Stimulated activated naive CD8-positive, alpha-beta T cell treated with anti-CD3 and anti-CD28 coated beads, Interleukin-15, Interleukin-2, amounts not matched to agents 100 ng/mL and 50 ng/mL, for 24 hours (primary cell): ENCODE measurements around the gene CACNA2D3.
"Not testable (repeated sequence)": the region's sequence is repeated elsewhere in the genome, so short reads cannot be mapped to it uniquely, and the experiment has no call there.

Experiments
- H3K27ac Mint-ChIP-seq: one replicate; pipeline ENCODE4 v1.8.0; 2021; ENCODE audit warnings: mild to moderate bottlenecking, mixed read lengths
- H3K27me3 Mint-ChIP-seq: one replicate; pipeline ENCODE4 v1.8.0; 2021; ENCODE audit warnings: mixed read lengths
- H3K36me3 Mint-ChIP-seq: one replicate; pipeline ENCODE4 v1.8.0; 2021; ENCODE audit warnings: low read depth, mixed read lengths
- H3K4me1 Mint-ChIP-seq: one replicate; pipeline ENCODE4 v1.8.0; 2021; ENCODE audit warnings: low read depth, mixed read lengths
- H3K4me3 Mint-ChIP-seq: one replicate; pipeline ENCODE4 v1.8.0; 2021; ENCODE audit warnings: mild to moderate bottlenecking, mixed read lengths
- H3K9me3 Mint-ChIP-seq: one replicate; pipeline ENCODE4 v1.8.0; 2021; ENCODE audit warnings: mixed read lengths

The CACNA2D3 gene

DNA sequence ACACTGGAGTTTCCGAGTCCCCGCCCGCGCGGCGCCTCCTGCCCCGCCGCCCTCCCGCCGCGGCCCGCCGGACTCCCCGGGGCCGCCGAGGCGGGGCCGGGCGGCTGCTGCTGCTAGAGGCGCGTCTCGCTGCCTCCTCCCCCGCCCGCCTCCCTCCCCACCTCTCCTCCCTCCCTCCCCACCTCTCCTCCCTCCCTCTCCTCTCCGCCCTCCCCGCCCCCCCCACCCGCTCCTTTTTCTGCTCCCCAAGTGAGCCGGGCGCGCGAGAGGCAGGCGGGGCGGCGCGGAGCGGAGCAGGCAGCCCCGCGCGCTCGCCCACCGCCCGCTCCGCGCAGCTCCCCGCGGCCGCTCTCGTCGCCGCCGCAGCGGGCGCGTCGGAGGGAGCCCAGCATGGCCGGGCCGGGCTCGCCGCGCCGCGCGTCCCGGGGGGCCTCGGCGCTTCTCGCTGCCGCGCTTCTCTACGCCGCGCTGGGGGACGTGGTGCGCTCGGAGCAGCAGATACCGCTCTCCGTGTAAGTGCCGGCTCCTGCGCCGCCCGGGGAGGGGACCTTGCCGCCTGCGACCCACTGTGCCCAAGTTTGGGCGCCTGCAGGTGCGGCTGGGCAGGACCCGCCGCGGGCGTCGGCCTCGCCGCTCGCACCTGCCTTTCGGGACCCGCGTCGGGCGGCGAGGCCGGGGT lies at the start of gene CACNA2D3:
Gene CACNA2D3 (plus strand): TSS at position 229 of the 679 bp plus-strand sequence.
- H3K36me3 Mint-ChIP-seq: no peaks in the 10 kb centered on the region
- no peak within 1 kb of the TSS for H3K4me3 Mint-ChIP-seq
- H3K9me3 Mint-ChIP-seq: no peaks in the 10 kb centered on the region
- peaks cover 4% of the 10 kb centered on the region for H3K4me1 Mint-ChIP-seq
- H3K27me3 Mint-ChIP-seq: peaks cover 50% of the 10 kb centered on the region
- H3K27ac Mint-ChIP-seq: no peak within 1 kb of the TSS

DNA sequence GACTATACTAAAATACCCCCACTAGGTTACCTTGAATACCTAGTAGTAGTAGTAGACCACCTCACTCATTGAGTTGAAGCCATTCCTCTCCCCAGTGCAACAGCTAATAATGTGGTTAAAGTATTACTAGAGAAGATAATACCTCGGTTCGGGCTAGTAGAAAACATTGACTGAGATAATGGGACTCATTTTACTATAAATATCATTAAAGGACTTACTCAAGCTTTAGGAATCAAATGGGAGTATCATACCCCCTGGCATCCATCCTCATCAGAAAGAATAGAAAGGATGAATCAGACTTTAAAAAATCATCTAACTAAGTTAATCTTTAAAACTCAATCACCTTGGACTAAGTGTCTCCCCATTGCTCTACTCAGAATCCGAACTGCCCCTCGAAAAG lies 49.0 kb upstream of the CACNA2D3 start:
- no peaks in the 10 kb centered on the region for H3K4me1 Mint-ChIP-seq
- H3K4me3 Mint-ChIP-seq: no peak overlapping the region
- no peak overlapping the region for H3K27ac Mint-ChIP-seq
- peaks cover 8% of the 10 kb centered on the region for H3K9me3 Mint-ChIP-seq
- H3K36me3 Mint-ChIP-seq: no peaks in the 10 kb centered on the region
- H3K27me3 Mint-ChIP-seq: peaks cover 6% of the 10 kb centered on the region

DNA sequence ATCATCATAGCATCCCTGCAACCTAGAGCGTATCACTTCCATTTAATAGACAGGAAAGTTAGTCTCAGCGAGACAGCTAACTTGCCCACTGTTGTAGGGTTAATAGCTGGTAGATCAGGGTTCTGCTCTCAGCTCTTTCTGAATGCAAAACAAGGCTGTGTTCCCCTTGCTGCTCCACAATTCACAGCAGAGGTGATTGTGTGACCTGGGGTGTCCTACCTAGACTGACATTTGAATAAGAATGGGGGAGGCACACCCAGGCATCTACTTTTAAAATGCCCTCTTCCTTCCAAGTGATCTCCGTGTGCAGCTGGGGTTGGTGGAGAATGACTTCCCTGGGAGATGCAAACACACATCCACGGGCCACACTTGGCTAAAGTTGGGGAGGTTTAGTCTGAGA lies 43.0 kb upstream of the CACNA2D3 start:
- Mint-ChIP-seq H3K9me3 (peaks cover 3% of the 10 kb centered on the region), H3K27ac (no peak overlapping the region)

DNA sequence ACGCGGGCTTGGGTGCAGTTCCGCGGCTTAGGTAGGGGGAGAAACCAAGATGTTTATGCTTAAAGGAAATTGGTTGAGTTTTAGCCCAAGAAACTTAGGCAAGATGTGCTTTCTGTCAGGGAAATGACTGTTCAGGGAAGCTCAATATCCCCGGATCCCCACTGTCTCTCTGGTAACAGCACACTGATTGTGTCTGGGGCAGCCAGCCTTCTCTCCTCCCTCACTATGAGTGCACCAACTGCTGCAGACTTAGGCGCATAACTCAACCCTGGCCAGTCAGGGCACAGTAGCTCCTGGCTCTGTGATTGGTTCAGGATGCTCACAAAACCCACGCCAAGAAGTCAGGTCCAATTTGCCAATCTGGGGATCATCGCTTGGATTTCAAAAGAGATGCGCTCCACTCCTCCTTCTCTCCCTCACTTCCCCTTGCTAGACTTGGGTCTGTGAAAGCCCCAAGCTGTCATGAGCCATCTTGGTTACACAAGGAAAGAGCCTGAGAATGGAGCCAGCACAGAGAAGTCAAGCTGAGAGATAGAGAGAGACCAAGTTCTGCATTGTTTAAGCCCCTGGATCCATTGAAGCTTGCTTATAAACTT lies 42.5 kb upstream of the CACNA2D3 start:
- Mint-ChIP-seq H3K4me1 (no peaks in the 10 kb centered on the region), H3K36me3 (no peaks in the 10 kb centered on the region), H3K27me3 (peaks cover 9% of the 10 kb centered on the region), H3K4me3 (no peak overlapping the region), H3K27ac (no peak overlapping the region), H3K9me3 (peaks cover 3% of the 10 kb centered on the region)

More for the DNA sequence above, 43.0 kb upstream of the CACNA2D3 start:
- peaks cover 6% of the 10 kb centered on the region for H3K27me3 Mint-ChIP-seq
- H3K4me1 Mint-ChIP-seq: no peaks in the 10 kb centered on the region
- no peak overlapping the region for H3K4me3 Mint-ChIP-seq
- no peaks in the 10 kb centered on the region for H3K36me3 Mint-ChIP-seq

DNA sequence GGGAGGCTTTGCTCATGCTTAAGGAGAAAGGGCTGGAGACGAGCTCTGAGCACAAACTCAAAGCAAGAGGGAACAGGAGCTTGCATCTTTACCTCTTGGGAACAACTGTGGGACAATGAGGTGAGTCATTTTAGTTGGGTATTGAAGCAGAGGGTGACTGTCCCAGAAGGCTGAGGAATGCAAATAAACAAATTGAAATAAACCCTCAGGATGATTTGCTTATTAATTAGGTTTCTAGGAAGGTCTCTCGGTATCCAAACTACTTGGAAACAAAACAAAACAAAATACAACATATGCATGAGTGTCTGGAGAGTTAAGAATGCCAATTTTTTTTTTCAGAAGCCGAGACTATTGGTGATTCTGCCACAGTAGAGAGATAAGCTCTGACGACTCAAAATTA lies 38.4 kb upstream of the CACNA2D3 start:
- H3K4me1 Mint-ChIP-seq: no peaks in the 10 kb centered on the region
- H3K36me3 Mint-ChIP-seq: no peaks in the 10 kb centered on the region
- H3K27ac Mint-ChIP-seq: no peak overlapping the region
- no peak overlapping the region for H3K4me3 Mint-ChIP-seq
- no peaks in the 10 kb centered on the region for H3K9me3 Mint-ChIP-seq
- peaks cover 28% of the 10 kb centered on the region for H3K27me3 Mint-ChIP-seq

DNA sequence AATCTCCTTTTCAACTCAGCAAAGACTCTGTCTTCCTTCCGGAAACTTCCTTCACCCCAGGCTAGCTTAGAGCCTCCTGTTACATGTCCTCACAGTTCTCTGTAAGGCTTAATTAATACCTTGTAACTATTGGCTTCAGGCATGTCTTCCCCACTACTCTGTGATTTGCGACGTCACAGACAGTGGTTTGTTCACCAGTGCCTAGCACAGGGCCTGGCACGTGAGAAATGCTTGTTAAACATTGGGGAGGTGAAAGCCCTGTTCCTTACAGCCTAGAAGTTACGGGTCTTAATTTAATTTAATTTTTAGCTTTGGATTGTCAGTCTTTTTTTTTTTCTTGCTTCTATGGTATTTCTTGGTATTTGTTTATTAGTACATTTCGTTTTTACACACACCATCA lies 36.4 kb upstream of the CACNA2D3 start:
- Mint-ChIP-seq H3K27me3 (peaks cover 41% of the 10 kb centered on the region), H3K4me1 (no peaks in the 10 kb centered on the region), H3K9me3 (no peaks in the 10 kb centered on the region), H3K4me3 (no peak overlapping the region), H3K36me3 (no peaks in the 10 kb centered on the region), H3K27ac (no peak overlapping the region)

DNA sequence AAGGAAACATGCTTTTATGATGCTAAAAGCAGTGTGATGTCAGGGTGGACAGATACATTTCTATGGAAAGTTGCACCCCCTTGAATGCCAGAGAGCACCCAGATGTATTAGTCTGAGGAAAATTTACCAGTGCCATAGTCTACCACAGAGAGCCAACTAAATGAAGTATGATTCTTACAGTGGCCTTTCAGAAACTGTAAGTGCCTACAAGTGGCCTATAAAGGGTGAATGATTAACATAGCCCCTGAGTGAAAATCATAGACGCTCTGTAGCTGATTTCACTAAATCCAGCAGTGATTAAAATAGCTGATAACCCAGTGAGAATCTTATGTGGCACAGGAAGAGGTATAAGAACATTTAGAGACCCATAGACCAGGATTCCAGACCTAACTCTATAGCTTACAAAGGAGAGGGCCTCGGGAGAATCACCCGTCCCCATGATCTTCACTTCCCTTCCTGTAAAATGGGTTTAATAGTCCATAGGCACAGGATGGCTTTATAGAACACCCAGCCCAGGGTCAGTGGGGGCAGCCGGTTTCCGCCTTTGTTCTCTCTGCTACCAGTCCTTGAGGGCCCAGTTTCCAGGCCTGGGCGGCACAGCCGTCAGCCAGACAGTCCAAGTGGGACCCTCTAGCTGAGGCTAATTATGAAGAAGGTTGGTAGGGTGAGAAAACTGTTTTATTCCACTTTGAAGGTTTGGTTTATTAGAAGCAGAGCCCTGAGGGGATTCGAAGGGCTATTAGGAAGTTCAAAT lies 35.5 kb upstream of the CACNA2D3 start:
- no peak overlapping the region for H3K27ac Mint-ChIP-seq

DNA sequence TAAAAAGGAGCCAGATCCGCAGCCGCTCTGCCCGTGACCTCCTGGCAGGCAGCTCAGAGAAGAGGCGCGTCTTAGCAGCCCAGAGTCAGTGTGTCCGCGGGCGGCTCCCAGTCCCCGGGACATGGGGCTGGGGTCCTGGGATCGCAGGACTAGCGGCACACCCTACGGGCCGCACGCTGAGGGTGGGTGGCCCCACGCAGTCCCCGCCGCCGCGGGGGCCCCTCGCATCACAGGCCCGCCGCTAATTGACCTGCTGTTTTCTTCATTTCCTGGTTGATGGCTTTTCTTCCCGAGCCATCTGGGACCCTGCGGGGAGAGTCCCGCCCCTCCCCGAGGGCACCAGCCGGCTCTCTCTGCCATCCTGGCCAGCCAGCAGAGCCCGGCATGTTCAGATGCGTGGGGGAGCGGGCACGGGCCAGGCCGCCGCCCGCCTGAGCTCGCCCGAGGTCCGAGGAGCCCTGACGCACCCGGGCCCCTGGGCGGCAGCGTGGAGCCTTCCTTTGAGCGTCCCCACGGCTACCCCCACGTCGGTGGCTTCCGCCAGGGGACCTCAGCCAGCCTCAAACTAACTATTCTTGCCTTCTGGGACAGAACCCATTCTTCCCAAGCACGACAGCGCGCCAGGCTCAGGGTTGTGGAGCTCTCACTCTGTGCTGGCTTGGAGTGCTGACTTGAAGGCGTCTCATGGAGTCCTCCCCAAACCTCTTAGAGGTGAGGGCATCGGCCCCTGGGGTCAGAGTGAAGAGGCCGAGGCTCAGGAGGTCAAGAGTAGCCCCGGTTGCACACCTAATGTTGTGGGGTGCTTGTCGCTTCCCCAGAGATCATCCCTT lies 34.6 kb upstream of the CACNA2D3 start:
- Mint-ChIP-seq H3K9me3 (no peaks in the 10 kb centered on the region), H3K4me1 (no peaks in the 10 kb centered on the region), H3K27ac (no peak overlapping the region), H3K27me3 (peaks cover 45% of the 10 kb centered on the region), H3K4me3 (no peak overlapping the region), H3K36me3 (no peaks in the 10 kb centered on the region)

More for the DNA sequence above, 35.5 kb upstream of the CACNA2D3 start:
- H3K4me3 Mint-ChIP-seq: no peak overlapping the region
- no peaks in the 10 kb centered on the region for H3K9me3 Mint-ChIP-seq
- H3K4me1 Mint-ChIP-seq: no peaks in the 10 kb centered on the region
- peaks cover 41% of the 10 kb centered on the region for H3K27me3 Mint-ChIP-seq
- no peaks in the 10 kb centered on the region for H3K36me3 Mint-ChIP-seq

DNA sequence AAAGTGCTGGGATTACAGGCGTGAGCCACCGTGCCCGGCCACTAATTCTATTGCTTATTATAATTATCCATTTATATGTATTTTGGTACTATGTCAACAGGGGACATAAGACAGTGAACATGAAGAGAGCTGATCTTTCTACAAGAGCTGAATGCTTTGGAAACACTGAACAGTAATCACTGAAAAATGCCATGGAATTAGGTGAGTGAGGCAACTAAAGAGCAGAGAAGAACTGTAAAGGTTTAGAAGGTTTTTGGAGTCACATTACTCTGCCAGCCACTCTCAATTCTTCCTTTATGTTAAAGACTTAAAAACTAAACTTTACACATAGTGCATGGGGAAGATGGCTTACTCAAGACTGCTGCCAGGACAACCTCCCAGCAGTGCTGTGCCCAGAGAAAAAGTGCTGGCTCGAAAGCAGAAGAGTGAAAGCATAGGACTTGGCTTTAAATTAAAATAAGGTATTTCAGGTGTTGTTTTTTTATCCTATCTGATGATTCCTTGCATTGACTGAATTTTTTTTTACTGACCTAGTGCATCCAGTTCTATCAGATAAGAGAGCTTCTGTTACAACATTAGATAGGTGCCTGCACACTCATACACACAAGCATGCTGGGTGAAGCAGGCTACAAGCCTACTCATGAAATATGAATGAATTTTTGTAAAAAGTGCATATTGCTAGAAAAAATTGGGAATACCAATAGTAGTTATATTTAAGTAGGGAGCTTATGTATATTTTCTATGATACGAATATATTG lies 28.7 kb upstream of the CACNA2D3 start:
- Mint-ChIP-seq H3K4me3 (no peak overlapping the region), H3K27ac (no peak overlapping the region), H3K9me3 (no peaks in the 10 kb centered on the region), H3K27me3 (peaks cover 19% of the 10 kb centered on the region), H3K36me3 (no peaks in the 10 kb centered on the region), H3K4me1 (no peaks in the 10 kb centered on the region)

DNA sequence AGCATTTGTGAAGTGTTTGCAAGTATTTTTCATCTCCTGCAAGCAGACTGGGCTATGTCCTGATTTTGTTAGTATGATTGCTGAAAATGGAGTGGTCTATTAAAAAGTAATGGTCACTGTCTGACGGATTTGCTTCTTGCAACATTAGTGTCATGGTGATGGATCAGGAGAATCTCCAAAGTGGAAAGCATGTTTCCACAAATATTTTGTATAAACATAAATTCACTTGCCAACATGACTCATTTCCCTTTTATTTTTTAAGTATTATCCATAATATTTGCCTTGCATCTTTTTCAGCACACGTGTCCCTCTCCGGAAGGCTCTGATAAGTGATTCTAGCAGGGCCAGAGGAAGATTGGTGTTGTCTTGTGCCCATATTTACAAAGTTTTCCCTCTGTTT lies 27.4 kb upstream of the CACNA2D3 start:
- no peak overlapping the region for H3K27ac Mint-ChIP-seq
- no peaks in the 10 kb centered on the region for H3K9me3 Mint-ChIP-seq
- no peaks in the 10 kb centered on the region for H3K4me1 Mint-ChIP-seq
- no peak overlapping the region for H3K4me3 Mint-ChIP-seq
- no peaks in the 10 kb centered on the region for H3K36me3 Mint-ChIP-seq
- H3K27me3 Mint-ChIP-seq: peaks cover 10% of the 10 kb centered on the region

DNA sequence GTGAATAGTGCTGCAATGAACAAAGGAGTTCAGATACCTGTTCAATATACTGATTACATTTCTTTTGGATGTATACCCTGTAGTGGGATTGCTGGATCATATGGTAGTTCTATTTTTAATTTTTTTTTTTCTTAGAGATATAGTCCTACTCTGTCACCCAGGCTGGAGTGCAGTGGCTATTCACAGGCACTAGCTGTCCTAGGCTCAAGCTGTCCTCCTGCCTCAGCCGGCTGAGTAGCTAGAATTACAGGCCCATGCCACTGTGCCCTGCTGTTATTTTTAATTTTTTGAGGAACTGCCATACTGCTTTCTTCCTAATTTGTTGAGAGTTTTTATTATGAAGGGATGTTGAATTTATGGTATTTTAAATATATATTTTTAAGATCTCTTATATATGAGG lies 23.0 kb upstream of the CACNA2D3 start:
- H3K4me1 Mint-ChIP-seq: no peaks in the 10 kb centered on the region
- no peak overlapping the region for H3K4me3 Mint-ChIP-seq
- H3K36me3 Mint-ChIP-seq: no peaks in the 10 kb centered on the region
- no peak overlapping the region for H3K27ac Mint-ChIP-seq
- H3K9me3 Mint-ChIP-seq: no peaks in the 10 kb centered on the region
- no peaks in the 10 kb centered on the region for H3K27me3 Mint-ChIP-seq

DNA sequence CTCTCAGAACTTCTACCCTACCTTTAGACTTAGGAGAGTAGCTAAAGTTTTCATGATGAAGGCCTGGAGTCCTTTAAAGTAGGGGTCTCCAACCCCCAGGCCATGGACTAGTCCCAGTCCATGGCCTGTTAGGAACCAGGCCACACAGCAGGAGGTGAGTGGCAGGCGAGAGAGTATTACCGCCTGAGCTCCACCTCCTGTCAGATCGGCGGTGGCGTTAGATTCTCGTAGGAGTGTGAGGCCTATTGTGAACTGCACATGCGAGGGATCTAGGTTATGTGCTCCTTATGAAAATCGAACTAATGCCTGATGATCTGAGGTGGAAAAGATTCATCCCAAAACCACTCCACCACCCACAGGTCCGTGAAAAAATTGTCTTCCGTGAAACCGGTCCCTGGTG lies 18.3 kb upstream of the CACNA2D3 start:
- no peak overlapping the region for H3K27ac Mint-ChIP-seq
- H3K9me3 Mint-ChIP-seq: peaks cover 9% of the 10 kb centered on the region
- no peaks in the 10 kb centered on the region for H3K4me1 Mint-ChIP-seq
- no peak overlapping the region for H3K4me3 Mint-ChIP-seq
- peaks cover 4% of the 10 kb centered on the region for H3K27me3 Mint-ChIP-seq
- no peaks in the 10 kb centered on the region for H3K36me3 Mint-ChIP-seq

DNA sequence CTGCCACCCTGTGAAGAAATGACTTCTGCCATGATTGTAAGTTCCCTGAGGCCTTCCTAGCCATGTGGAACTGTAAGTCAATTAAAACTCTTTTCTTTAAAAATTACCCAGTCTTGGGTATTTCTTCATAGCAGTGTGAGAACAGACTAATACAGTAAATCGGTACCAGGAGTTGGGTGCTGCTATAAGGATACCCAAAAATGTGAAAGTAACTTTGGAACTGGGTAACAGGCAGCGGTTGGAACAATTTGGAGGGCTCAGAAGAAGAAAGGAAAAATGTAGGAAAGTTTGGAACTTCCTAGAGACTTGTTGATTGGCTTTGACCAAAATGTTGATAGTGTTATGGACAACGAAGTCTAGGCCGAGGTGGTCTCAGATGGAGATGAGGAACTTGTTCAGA lies 6.2 kb upstream of the CACNA2D3 start:
- not testable (repeated sequence) for H3K9me3 Mint-ChIP-seq, H3K36me3 Mint-ChIP-seq, H3K4me3 Mint-ChIP-seq, H3K27ac Mint-ChIP-seq, H3K4me1 Mint-ChIP-seq
- peaks cover 47% of the 10 kb centered on the region for H3K27me3 Mint-ChIP-seq

DNA sequence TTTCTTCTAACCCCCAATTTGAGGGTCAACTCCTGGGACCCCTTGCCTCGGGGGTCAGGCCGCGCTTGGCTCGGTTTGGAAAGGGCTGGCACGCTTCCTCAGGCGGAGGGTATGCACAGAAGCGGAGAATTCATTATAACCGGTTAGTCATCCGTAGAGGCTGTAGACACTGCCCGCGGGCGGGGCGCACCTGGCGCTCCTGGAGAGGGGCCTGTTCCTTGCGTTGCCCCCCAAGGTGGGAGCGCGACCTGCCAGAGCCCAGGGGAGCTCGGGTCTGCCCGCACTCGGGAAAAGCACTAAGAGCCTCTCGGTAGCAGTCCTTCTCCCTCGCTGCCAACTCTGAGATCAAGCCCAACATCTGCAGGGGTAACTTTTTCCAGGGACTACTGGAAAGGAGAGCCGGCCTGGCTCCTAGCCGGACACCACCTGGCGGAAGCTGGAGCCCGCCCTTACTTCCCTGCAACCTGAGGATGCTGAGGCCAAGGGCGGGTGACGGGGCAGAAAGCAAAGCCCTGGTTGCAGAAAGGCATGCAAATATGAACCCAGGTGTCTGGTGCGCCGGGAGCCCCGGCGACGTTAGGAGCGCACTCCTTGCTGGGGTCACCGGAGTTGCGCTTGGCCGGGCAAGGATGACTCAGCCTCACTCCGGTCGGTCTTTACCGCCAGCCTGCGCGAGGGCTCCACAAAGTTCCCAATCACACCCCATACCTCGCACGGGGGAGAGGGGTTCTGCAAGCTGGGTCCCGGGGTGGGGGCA lies 1.5 kb upstream of the CACNA2D3 start:
- H3K36me3 Mint-ChIP-seq: no peaks in the 10 kb centered on the region
- H3K4me3 Mint-ChIP-seq: no peak overlapping the region
- no peaks in the 10 kb centered on the region for H3K9me3 Mint-ChIP-seq
- H3K27me3 Mint-ChIP-seq: peaks cover 59% of the 10 kb centered on the region
- no peak overlapping the region for H3K27ac Mint-ChIP-seq
- H3K4me1 Mint-ChIP-seq: peaks cover 4% of the 10 kb centered on the region
